ENCODE results near the gene H2AZ2.
"Not testable (repeated sequence)": the region's sequence is repeated elsewhere in the genome, so short reads cannot be mapped to it uniquely, and the experiment has no call there.

Gene H2AZ2

DNA sequence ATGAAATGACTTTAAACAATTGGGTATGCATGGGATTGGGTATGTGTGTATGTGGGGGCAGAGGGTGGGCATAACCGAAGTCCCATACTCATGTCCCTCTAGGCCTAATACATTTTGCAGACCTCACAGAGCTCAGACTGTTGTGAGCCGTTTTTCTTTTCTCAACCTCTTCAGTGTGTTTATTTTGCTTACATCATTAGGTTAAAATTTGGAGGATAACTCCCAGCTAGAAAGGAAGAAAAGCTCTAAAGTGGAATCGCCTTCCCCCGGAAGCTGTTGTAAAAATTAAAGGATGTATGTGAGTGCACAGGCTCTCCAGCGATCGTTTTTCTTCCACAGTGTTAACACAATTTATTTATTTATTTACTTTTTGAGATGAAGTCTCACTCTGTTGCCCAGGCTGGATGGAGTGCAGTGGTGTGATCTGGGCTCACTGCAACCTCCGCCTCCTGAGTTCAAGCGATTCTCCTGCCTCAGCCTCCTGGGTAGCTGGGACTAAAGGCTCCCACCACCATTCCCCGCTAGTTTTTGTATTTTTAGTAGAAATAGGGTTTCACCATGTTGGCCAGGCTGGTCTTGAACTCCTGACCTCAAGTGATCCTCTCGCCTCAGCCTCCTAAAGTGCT, 1.5 kb upstream of the H2AZ2 start:
- H3K4me3 ChIP-seq (ENCODE audit: low read depth, low read length) = no peak overlapping the region
- TF ChIP-seq, protein P1, sequence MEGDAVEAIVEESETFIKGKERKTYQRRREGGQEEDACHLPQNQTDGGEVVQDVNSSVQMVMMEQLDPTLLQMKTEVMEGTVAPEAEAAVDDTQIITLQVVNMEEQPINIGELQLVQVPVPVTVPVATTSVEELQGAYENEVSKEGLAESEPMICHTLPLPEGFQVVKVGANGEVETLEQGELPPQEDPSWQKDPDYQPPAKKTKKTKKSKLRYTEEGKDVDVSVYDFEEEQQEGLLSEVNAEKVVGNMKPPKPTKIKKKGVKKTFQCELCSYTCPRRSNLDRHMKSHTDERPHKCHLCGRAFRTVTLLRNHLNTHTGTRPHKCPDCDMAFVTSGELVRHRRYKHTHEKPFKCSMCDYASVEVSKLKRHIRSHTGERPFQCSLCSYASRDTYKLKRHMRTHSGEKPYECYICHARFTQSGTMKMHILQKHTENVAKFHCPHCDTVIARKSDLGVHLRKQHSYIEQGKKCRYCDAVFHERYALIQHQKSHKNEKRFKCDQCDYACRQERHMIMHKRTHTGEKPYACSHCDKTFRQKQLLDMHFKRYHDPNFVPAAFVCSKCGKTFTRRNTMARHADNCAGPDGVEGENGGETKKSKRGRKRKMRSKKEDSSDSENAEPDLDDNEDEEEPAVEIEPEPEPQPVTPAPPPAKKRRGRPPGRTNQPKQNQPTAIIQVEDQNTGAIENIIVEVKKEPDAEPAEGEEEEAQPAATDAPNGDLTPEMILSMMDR (IDR thresholded peaks at IDR 0.05; ENCODE audit: borderline replicate concordance, insufficient read depth, low read depth, low read length) = no peak

DNA sequence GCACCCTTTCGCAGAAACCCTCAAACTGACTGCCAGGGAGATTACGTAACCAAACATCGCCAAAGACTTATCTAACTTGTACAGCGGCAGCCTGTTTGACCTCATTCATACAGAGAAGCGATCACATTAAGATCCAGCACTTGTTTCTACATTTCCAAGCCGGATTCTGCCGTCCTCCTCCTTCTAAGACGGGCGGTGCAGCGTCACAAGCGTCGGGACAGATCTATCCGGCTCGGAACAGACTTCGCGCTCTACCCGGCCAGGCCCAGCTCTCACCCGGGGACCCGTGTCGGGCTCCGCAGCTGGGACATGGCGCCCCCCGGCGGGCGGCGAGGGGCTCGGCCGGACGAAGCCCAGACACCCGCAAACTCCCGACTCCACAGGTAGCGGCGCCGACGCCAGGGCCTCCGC, 373 bp downstream of the H2AZ2 start:
- peak overlapping the region; percentile 87 for H3K4me3 ChIP-seq (ENCODE audit: low read depth, low read length)
- TF ChIP-seq, protein P1 (IDR thresholded peaks at IDR 0.05; ENCODE audit: borderline replicate concordance, insufficient read depth, low read depth, low read length) = peak; percentile 91

DNA sequence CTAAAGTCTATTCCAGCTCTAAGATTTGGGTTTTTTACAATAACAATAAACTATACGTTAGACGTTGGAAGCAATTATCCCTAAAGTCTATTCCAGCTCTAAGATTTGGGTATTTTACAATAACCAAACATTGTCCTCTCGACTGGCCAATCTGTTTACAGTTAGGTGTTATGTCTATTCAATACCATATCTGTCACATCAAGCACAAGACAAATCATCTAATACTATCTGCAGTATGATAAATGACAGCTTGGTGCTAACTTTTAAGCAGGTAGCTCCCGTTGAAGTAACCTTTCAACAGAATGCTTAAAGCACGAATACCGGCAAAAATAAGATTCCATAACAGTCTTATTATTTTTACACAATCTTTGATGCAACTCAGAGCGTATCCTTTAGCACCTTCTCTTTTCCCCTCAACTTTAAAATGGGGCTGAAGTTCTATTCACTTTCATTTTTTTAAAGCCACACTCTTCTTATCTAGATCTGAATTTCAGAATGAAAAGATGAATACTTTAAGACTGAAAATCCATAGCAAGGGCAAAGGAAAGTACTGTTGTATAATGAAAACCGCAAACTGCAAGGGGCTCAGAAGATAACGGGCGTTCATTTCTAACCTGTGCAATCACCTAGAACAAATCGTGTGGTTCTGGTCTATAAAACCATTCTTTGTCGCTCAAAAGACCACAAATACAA, 925 bp downstream of the H2AZ2 start:
- TF ChIP-seq, protein P1 (IDR thresholded peaks at IDR 0.05; ENCODE audit: borderline replicate concordance, insufficient read depth, low read depth, low read length) = no peak
- peak overlapping the region; percentile 87 for H3K4me3 ChIP-seq (ENCODE audit: low read depth, low read length)

DNA sequence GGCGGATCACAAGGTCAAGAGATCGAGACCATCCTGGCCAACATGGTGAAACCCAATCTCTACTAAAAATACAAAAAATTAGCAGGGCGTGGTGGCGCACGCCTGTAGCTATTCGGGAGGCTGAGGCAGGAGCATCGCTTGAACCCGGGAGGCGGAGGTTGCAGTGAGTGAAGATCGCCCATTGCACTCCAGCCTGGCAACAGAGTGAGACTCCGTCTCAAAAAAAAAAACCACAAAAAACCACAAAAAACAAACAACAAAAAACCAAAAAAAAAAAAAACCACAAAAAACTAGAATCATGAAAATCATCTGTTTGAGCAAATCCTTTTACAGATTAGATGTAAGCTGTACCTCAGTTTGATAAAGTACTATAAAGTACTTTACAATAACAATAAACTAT, 1.5 kb downstream of the H2AZ2 start:
- H3K4me3 ChIP-seq (ENCODE audit: low read depth, low read length) = peak overlapping the region; percentile 87

DNA sequence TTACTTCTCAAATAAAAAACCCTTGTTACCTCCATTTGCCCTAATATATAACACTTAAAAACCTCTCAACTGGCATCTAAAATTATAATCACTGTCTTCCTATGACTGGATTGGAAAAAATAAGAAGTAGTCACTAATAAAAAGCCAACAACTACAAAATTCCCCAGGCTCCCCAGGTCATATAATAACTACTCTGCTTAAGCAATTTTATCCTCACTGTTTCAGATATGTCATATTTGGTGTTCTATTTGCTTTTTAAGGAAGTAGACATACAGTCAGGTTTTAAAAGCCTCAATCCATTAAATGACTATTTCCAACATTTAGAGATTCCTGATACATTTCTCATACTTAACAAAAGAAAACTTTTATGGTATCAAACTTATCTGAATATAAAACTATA, 2.4 kb downstream of the H2AZ2 start:
- no peak overlapping the region for H3K4me3 ChIP-seq (ENCODE audit: low read depth, low read length)

DNA sequence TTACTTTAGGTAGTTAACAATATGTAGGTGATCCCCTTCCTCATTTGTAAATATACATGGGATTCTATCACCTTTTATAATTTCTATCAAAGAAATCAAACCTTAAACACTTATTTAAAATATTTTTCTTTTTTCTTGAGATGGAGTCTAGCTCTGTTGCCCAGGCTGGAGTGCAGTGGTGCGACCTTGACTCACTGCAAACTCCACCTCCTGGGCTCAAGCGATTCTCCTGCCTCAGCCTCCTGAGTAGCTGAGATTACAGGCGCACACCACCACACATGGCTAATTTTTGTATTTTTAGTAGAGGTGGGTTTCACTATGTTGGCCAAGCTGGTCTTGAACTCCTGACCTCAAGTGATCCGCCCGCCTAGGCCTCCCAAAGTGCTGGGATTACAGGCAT, 4.4 kb downstream of the H2AZ2 start:
- H3K4me3 ChIP-seq (ENCODE audit: low read depth, low read length) = not testable (repeated sequence)

More for the DNA sequence above, 2.4 kb downstream of the H2AZ2 start:
- TF ChIP-seq, protein P1 (IDR thresholded peaks at IDR 0.05; ENCODE audit: borderline replicate concordance, insufficient read depth, low read depth, low read length) = no peak

DNA sequence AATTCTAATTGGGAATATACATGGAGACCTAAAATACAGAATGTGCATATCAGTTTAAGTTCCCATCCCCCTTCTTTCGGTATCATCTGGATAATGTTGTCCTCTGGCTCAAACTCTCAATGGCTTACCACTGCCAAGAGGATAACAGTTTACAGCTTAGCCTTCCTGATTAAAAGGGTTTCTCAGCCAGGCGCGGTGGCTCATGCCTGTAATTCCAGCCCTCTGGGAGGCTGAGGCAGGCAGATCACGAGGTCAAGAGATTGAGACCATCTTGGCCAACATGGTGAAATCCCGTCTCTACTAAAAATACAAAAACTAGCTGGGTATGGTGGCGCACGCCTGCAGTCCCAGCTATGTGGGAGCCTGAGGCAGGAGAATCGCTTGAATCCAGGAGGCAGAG, 5.2 kb downstream of the H2AZ2 start:
- H3K4me3 ChIP-seq (ENCODE audit: low read depth, low read length) = not testable (repeated sequence)

DNA sequence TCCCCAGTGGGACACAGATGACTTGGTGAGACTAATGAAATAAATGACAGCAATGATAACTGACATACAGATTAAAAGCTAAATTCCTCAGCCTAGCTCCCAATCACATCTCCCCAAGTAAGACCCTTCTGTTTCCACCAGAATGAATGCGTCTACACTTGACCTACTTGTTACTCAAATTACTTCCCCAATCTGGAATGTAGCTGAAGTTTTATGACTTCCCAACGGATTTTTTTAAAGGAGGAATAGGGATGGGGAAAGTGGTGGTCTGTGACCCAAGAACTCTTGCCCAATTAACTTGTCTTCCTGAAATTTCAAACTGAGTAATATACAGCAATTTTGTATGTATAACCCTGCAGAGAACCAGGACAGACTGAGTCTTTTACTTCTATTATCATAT, 9.1 kb downstream of the H2AZ2 start:
- H3K4me3 ChIP-seq (ENCODE audit: low read depth, low read length) = no peak overlapping the region
- TF ChIP-seq, protein P1 (IDR thresholded peaks at IDR 0.05; ENCODE audit: borderline replicate concordance, insufficient read depth, low read depth, low read length) = no peak

DNA sequence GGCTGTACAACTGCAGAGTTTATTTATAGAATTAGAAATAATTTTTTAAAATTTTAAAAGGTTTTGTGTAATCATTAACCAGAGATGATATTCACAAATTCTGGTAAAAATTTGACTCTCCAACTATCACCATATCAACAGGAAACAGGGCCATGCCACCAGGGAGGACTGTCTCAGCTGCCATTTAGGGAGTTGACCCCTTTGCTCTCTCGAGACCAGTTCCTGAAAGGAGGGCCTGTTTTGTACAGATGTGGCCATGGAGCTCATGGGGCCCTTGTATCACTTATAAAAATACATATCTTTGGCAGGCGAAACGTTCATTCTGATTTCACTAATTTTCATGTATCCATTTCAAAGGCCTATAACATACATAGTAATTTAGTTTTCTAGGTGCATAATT, 20.3 kb downstream of the H2AZ2 start:
- no peak overlapping the region for H3K4me3 ChIP-seq (ENCODE audit: low read depth, low read length)
- TF ChIP-seq, protein P1 (IDR thresholded peaks at IDR 0.05; ENCODE audit: borderline replicate concordance, insufficient read depth, low read depth, low read length) = no peak
